Inflammatory macrophage (primary cell): Measurements from ENCODE around the gene CCDC141.

Source experiments
- DNase-seq, 2 donors: peaks; one replicate each; pipeline ENCODE4 v3.0.0-alpha.2; 2020 to 2022

The CCDC141 gene

DNA sequence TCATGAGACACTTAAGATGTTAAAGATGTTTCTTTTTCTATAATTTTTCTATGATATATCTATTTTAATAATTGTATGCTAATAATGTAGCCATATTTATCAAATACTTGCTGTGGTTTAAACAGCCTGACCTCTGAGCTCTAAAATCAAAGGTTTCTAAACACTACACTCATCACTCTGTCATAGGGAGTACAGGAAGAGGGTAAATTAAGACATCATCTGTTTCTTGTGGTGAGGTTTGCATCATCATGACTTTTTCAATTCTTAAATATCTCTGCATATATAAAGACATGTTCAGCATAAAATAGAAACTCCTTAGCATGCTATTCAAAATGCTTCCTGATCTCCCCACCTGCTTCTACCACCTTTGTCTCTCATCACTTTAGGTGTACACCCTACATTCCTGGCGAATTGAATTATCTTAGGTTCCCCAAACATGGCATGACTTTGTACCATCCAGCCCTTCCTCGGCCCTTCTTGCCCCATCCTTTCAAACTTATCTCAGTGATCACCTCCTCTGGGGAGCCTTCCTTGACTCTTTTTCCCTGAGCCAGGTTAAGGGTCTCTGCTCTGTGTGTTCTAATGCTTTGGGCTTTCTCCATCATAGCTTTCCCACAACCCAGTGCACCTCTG, 137.4 kb downstream of the CCDC141 start:
- DNase-seq, result peak in 1 of 2 donors; percentile 62

DNA sequence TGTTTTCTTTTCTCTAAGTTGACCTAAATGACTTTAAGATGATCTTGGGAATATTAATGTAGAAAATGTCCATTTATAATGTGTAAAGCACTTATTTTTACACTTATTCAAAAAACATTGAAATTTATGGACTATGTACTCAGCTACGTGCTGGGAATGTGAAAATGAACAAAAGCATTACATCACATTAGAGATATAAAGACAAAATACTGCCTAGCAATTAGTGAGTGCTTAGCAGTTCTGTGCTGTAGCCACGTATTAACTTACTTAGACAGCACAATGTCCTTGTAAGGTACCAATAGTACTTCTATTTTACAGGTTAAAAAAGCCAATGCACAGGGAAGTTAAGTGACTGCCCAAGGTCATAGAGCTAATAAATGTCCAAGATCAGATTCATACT, 138.9 kb downstream of the CCDC141 start:
- DNase-seq, result no peak

DNA sequence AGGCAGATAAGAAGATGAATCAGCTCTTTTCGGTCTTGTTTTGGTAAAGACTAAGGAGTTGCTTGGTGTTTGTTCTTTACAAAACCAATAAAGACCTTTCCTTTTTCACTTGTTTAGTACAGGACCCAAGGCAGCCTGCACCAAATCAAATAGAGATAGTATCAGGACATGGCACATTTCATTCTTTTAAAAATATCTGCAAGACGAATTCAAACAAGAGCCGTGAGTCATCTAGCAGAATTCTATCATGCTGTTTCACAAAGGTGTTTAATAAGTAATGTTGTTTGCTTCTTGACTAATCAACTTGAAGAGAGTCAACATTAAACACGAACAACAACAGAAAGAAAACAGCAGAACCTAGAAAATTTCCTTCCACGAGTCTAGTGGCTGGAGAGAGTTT, 139.9 kb downstream of the CCDC141 start:
- DNase-seq, result no peak

DNA sequence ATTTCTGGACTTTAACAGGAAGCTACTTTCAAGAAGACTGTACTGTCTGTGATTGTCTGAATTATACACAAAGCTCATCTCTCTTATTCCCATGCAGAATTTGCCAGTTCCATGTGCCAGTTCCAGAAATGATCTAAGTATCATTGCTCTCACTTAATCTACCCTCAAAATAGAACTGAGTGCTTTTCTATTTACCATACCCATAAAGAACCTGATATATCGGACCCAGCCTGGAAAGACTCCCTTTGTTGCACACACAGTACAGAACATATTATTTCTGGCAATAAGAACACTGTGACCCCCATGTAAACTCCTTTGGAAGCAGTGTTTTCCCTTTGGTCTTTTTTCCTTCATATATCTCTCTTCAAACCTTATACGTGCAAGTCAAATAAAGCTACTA, 140.4 kb downstream of the CCDC141 start:
- DNase-seq, result no peak

DNA sequence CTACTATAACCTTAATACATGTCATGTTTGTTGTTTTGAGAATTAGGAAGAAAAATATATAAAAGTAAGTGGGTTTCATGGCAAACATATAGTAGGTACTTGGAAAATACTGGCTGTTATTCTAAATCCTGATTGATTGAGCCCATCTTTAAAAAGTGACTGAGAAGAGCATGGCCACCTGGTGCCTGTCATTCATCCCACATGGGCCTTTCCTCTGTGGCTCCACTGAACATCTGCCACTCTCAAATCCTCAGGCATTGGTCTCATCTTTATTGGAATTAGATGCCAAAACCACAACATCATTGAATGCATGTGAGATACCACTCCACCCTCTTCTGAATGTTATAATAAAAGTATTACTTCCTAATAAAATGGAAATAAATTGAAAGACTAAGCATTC, 141.1 kb downstream of the CCDC141 start:
- DNase-seq, result no peak

DNA sequence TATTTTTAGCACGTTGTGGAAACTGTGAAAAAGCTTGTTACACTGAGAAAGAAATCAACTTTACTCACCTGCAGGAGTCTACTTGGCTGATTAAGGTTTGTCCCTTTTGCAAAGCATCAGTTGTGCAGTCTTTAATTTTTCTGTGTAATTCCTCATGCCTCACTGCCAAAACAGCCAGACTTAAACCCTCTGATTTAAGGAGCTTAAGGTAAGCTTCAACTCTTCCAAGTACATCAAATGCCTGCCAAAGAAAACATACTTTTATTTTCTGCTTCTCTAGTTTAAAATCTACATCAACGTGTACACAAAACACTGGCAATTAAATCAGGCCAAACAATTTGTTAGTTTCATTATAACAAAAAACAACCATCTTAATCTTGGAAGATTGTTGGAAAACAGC, 144.7 kb downstream of the CCDC141 start:
- DNase-seq, result no peak

DNA sequence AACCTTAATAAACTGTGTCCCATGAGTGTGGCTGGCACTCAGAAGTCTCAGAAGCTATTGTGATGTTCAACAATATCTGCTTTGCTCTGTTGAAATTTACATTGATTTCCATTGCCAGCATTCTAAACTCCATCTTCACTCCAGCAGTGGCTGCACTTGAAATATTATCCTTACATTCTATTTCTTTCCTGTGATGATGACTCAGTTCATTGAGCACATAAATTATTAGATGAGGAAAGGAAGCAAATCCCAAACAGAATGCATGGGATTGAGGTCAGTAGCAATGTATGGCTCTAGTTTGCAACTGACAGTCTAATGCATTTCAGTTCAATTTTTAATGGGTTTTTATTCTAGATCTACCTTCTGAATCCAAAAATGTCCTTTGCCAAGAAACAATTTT, 150.3 kb downstream of the CCDC141 start:
- DNase-seq, result no peak

DNA sequence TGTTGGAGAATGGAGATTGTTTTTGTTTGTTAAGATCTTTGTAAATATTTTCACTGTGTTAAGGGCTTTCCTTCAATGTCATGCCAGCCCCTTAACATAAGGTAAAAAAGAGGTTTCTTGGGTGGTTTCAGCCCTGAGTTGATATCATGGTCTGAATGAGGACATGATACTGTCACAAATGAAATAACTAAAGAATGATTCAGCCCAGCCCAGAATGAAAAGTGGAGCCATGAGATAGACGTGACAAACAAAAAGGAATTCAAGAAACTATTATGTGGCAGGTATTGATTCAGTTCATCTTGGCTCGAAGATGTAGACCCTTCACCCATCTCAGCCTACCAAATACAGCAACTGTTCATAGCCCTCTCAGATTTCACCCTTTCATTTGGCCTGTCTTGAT, 154.1 kb downstream of the CCDC141 start:
- no peak for DNase-seq

DNA sequence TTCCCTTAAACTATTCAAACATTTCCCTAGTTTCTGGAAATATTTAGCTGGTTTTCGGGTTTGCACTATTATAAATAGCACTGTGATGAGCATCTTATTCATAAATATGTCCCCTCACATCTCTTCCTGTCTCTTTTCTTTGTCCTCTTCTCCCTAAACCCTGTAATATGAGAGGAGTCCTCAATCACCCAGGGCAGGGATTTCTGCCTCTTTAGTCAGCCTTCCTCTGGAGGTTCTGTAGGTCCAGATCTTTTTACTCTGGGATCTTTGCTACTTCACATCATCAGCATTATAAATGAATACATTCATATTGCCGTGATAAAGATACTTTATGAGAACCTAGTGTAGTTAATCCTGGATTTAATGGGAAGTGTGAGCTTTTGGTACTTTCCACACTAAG, 154.8 kb downstream of the CCDC141 start:
- DNase-seq, result no peak

DNA sequence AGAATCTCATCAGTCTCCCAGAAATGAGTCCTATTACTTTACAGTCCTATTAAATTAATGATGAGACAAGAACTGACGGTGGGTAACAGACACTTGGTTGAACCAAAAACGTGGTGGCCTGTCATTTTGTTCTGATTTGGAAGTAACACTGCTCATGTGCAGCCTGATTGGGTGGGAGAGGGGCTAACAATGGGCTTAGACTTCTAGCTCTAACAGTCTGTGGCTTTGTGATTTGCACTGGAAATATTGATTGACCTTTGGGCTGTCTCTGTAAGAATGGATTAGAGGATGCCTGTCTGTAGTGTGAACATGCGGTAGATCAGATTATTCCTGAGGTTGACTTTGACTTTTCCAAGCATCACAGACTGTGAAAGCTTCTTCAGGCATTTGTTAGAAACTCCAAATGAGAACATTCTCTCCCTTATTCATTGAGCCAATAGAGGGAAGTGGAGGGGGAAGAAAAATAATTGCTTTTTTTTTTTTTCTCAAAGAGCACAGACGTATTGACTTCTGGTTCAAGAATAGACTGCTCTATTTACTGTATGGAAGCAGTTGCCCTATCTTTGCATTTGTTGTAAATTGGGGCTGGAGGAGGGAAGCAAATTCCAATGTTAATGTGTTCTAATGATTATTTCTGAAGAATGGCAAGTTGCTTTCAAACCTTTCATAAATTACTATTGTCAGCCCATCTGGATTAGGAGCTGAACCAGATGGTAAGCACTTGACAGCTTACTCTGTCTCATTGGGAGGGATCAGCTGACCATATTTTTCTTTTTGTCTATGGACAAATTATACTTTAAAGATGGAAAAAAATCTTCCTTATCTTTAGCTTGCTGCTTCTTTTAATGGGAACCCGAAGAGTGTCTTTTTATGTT, 156.9 kb downstream of the CCDC141 start:
- DNase-seq, result no peak

DNA sequence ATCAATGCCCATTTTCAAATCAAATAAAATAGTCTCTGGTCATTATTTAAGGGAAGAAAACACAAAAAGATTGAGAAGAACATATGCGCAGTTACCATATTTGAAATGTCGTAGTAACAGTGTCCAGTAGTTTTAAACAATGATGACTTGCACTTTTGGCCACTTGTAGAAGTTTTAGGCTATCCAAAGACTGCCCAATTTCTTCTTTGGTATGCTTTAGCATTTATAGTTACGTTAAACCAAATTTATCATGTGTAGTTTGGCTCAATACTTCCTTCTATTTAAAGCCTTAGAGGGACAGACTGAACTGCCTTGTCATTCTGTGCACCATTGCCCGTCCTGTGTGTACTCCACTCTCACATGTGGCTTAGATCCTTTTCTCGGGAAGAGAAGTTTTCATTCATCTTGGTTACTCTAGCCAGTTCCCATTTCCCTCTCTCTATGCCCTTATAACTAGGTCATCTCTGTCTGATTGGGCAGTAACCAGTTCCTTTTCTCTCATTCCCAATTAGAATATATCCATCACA, 157.9 kb downstream of the CCDC141 start:
- DNase-seq, result no peak

DNA sequence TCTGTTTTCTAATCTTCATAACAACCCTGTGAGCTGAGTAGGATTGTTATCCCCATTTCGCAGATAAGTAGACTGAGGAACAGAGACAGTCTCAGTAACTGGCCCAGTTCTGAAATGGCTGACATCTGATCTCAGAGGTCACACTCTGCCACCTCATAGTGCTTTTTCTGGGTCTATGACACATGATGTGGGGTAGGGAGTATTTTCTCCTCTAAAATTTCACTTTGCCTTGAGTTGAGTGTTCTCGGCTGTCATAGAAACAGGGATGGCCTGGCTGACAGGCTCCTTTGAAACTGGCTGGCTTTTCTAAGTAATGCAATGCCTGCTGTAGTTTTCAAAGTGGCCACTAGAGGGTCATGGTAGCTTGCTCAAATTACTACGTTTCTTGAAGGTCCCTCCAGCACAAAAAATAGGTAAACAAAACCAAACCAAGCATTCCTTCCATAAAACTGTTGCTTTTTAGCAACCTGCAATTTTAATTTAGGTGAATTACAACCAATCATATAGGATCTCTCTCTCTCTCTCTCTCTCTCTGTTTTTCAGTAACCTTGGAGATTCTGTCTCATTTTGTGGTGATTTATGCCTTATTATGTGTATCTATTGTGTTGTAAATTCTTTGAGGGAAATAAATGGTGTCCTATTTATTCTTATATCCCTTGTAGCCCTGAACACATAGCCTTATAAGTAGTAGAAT, 158.5 kb downstream of the CCDC141 start:
- peak; percentile 69 to 77 for DNase-seq

DNA sequence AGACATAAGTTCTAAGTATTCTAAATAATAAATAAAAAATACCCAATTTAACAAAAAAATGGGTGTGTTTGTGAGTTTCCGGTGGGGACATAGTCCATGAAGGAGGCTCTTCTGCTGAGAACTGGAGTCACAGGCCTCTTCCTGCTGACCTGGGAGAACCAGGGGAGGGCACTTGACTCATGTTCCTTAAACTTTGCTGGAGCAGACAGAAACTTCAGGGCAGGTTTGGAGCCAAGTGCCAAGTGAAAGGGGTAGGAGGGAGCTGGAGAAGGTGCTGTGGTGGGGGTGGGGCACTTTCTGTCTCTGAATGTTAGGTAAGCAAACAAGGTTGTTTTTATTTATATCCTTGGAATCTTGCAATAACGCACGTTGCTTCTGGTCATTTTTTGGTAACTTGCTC, 163.9 kb downstream of the CCDC141 start:
- no peak for DNase-seq

DNA sequence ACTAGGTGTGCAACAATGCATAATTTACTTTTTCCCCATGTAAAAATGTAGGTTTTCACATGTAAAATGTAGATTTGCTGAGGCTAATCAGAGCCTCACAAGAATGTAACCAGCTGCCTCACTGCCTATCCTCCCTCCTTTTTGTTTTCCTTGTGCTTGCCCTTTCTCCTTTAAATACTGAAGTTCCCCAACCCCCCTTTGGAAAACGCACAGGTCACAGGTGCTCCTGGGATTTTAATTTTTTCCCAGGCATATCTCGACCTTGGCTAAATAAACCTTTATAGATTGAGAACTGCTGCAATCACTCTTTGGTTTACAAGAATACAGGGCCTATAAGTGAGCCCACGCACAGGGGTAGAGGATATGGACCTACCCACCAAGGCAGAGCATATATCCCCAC, 165.5 kb downstream of the CCDC141 start:
- DNase-seq, result no peak

DNA sequence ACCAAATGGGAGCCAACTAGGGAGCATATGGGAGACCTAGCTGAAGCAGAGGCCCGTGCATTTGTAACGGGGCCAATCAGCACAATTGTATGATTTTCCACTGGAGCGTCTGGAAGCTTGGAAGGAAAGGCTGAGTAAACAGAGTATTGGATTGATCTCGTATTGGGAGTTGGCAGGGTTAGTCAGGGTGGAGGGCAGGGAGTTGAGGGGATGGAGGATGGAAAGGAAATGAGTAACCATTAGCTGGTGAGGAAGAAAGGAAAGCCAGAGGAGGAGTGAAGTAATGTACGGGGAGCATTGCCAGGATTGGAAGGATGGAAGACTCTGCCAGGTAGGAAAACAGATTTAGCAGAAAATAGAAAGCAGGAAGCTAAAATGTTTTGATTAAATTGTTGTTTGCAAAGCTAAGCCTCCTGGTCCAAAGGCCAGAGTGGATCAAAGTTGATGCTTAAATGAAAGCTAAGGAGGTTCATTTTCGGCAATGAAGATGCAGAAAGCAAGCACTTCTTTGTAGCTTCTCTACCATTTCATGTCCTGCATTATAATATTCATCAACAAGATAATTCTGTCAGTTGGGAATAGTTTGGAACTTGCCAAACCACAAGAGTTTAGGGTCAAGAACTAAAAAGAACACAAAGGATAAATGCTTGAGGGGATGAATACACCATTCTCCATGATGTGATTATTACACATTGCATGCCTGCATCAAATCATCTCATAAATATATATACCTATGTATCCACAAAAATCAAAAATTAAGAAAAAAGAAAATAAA, 167.1 kb downstream of the CCDC141 start:
- no peak for DNase-seq

DNA sequence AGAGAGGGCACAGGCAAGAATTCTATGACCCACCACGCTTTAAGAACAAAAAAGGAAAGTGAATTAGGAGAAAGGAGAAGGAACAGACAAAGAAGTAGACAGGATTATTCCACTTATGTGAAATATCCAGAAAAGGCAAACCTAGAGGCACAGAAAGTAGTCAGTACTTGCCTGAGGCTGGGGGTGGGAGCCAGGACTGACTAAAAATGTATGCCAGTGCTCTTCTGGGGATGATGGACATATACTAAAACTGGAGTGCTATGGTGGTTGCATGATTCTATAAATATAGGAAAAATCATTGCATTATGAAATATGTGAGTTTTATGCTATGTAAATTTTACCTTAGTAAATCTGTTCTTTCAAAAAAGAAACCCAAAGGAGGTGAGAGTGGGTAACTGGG, 168.9 kb downstream of the CCDC141 start:
- DNase-seq, result no peak

DNA sequence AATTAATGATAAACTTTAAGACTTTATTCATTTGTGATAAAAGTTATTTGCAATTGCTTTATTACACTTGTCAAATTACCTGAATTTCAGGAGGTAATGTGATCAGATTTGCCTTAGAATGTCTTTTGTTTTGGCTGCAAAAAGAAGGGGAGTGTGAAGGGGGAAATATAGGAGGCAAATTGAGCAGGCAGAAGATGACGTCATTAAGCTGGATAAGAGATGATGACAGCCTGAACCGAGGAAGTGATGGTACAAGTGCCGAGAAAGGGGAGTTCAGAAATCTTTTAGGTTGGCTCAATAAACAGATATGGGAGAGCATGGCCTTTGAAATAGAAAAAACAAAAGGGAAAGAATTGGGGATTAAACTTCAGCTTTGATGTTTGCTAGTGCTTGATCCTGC, 169.7 kb downstream of the CCDC141 start:
- no peak for DNase-seq

DNA sequence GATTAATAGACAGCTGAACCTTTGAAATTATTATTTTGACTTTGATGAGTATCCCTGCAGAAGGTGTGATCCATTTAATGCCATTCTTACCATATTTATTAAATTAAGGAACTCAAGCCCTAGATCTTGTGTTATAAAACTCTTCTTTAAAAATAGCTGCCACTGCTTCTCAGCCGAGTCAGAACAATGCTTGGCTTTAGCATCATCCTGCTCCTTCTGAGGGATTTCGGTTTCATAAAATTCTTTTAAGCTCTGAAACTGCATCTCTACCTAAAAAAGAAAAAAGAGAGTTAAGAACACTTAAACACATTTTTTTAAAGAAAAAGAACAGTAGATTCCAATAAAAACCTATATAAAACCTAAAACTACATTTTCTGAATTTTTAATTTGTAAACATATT, 172.1 kb downstream of the CCDC141 start:
- no peak for DNase-seq

DNA sequence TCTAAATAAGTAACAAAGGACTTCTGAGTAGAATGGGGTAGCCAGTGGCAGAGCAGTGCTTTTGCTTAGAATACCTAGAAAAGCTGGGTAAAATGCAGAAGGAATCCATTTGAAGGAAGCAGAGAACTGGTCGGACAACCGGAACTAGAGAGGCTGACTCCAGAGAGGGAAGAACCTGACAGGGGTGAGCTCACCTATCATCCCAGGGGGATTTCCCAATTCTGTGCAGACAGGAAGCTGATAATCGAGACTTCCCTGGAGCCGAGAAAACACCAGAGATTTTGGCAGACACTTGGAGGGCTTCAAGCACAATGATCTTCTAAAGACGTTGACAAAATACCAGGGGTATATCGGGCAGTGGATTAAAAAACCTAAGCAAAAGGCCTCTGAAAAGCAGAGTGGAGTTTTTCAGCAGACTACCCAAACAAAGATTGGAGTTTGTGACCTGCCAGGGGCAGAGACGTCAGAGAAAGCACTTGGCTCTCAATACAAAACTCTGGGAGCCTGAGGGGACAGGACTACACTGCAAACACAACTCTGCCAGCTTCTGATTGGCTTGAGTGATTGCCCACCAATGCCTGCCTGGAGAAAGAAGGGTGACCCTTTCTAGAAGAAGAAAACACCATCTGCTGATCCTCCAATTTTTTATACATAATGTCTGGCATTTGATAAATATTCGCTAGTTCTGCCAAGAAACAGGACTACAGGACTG, 175.3 kb downstream of the CCDC141 start:
- no peak for DNase-seq

DNA sequence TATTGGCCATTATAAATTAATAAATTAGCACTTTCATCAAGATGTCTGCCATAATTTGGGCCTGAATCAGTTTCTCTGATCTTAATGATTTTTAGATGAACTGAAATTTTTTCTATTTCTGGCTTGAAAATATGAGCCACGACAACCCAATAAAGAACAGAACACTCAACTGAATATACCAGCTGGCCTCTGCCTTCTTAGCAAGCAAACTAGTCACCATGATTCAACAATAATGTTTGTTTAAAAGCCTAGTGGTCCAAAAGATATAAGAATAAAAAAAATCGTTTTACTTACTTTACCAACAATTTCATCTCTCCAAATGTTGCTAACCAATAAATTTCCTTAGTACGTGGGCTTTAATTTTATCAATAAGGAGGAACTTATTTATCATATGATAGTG, 176.0 kb downstream of the CCDC141 start:
- no peak for DNase-seq

DNA sequence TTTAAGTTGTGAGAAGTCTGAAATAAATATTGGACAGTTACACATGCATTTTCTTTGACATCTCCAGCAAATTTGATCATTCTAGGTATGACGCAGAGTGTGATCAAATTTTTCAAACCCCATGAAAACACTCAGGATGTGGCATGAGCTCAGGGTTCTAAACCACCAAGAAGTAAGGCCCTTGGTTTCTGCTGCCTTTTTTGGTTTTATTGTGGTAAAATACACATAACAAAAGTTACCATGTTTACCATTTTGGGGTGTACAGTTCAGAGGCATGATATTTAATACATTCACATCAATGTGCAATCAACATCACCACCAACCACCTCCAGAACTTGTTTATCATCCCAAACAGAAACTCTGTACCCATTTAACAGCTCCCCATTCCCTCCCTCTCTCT, 178.4 kb downstream of the CCDC141 start:
- no peak for DNase-seq

DNA sequence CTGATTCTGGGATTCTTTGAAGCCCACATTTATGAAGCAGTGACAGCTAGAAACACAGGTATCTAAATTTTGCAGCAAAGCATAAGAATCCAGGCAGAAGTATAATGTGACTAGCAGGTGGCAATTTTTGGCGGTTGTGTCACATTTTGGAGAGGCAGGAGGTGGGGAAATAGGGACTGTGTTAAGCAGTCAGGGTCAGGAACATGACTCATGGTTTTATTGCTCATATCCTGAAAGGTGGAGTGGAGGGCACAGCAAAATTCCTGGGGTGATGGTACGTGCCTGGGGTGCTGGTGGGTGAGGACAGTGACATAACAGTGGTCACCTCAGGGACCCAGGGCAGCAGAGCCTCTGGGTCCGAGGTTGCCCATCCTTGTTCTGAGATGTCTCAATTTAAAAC, 179.2 kb downstream of the CCDC141 start:
- DNase-seq, result no peak
